ENCODE results near the gene MATK.

Gene MATK

GRCh38 chr19:3752492-3752891 lies 33.7 kb downstream of the MATK start:
- Histone ChIP-seq H3K9ac (ENCODE audit: low read depth, low read length) (no peak overlapping the region), H3K4me3 (ENCODE audit: low read depth, low read length) (no peak overlapping the region), H3K9me3 (ENCODE audit: control insufficient read depth, insufficient read depth, low read length) (no peaks in the 10 kb centered on the region), H3K36me3 (ENCODE audit: control insufficient read depth, insufficient read depth, low read length) (peaks cover 23% of the 10 kb centered on the region), H3K4me1 (ENCODE audit: control insufficient read depth, insufficient read depth, low read length) (no peaks in the 10 kb centered on the region), H3K27me3 (ENCODE audit: control insufficient read depth, insufficient read depth, low read length) (no peaks in the 10 kb centered on the region)

DNA sequence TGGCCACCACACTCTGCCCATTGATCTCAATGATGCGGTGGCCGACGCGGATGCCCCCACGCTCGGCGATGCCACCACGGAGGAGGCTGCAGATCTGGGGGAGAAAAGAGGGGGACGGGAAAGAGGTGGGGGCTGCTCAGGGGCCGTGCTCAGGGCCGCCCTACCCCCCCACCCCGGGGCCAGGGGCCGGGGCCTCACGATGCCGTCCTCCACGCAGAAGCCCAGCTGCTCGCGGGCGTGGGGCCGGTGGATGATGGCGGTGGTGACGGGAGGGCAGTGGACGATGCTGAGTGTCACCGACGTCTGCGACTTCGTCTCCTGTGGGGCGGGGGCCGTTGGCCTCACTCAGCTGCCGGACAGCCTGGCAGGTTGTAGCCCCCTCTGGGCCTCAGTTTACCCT lies 34.9 kb downstream of the MATK start:
- no peaks in the 10 kb centered on the region for H3K27me3 ChIP-seq (ENCODE audit: control insufficient read depth, insufficient read depth, low read length)
- no peaks in the 10 kb centered on the region for H3K9me3 ChIP-seq (ENCODE audit: control insufficient read depth, insufficient read depth, low read length)
- no peak overlapping the region for H3K9ac ChIP-seq (ENCODE audit: low read depth, low read length)
- H3K4me3 ChIP-seq (ENCODE audit: low read depth, low read length), result no peak overlapping the region
- peaks cover 23% of the 10 kb centered on the region for H3K36me3 ChIP-seq (ENCODE audit: control insufficient read depth, insufficient read depth, low read length)
- H3K4me1 ChIP-seq (ENCODE audit: control insufficient read depth, insufficient read depth, low read length), result no peaks in the 10 kb centered on the region

GRCh38 chr19:3750211-3750610 lies 36.0 kb downstream of the MATK start:
- H3K4me3 ChIP-seq (ENCODE audit: low read depth, low read length), result no peak overlapping the region
- no peak overlapping the region for H3K9ac ChIP-seq (ENCODE audit: low read depth, low read length)
- H3K36me3 ChIP-seq (ENCODE audit: control insufficient read depth, insufficient read depth, low read length), result peaks cover 23% of the 10 kb centered on the region
- H3K27me3 ChIP-seq (ENCODE audit: control insufficient read depth, insufficient read depth, low read length), result no peaks in the 10 kb centered on the region
- no peaks in the 10 kb centered on the region for H3K4me1 ChIP-seq (ENCODE audit: control insufficient read depth, insufficient read depth, low read length)
- H3K9me3 ChIP-seq (ENCODE audit: control insufficient read depth, insufficient read depth, low read length), result no peaks in the 10 kb centered on the region

- H3K4me1 ChIP-seq (ENCODE audit: control insufficient read depth, insufficient read depth, low read length), result no peaks in the 10 kb centered on the region
- H3K9me3 ChIP-seq (ENCODE audit: control insufficient read depth, insufficient read depth, low read length), result no peaks in the 10 kb centered on the region
- H3K27me3 ChIP-seq (ENCODE audit: control insufficient read depth, insufficient read depth, low read length), result no peaks in the 10 kb centered on the region
- H3K4me3 ChIP-seq (ENCODE audit: low read depth, low read length), result no peak overlapping the region
- no peak overlapping the region for H3K9ac ChIP-seq (ENCODE audit: low read depth, low read length)
- peaks cover 23% of the 10 kb centered on the region for H3K36me3 ChIP-seq (ENCODE audit: control insufficient read depth, insufficient read depth, low read length)
These were observed 37.2 kb downstream of the MATK start for GRCh38 chr19:3748965-3749364.

DNA sequence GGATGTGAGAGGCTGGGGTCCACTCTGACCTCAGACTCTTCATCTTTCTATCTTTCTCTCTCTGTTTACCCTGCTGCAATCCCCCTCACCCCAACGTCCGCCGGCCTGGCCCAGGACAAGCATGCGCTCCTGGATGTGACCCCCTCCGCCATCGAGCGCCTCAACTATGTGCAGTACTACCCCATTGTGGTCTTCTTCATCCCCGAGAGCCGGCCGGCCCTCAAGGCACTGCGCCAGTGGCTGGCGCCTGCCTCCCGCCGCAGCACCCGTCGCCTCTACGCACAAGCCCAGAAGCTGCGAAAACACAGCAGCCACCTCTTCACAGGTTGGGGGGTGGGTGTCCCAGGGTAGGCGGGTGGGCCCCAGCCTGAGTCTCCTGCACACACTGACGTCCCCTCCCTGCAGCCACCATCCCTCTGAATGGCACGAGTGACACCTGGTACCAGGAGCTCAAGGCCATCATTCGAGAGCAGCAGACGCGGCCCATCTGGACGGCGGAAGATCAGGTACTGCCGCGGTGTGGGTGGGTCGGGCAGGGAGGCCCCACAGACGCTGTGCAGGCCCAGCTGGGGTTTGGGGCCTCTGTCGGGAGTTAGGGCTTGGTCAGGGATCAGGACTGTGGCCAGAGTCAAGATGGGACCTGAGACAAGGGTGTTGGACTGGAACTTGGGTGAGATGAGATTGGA lies 39.7 kb downstream of the MATK start:
- no peak overlapping the region for H3K4me3 ChIP-seq (ENCODE audit: low read depth, low read length)
- peaks cover 20% of the 10 kb centered on the region for H3K36me3 ChIP-seq (ENCODE audit: control insufficient read depth, insufficient read depth, low read length)
- no peak overlapping the region for H3K9ac ChIP-seq (ENCODE audit: low read depth, low read length)
- no peaks in the 10 kb centered on the region for H3K9me3 ChIP-seq (ENCODE audit: control insufficient read depth, insufficient read depth, low read length)
- H3K27me3 ChIP-seq (ENCODE audit: control insufficient read depth, insufficient read depth, low read length), result no peaks in the 10 kb centered on the region
- H3K4me1 ChIP-seq (ENCODE audit: control insufficient read depth, insufficient read depth, low read length), result no peaks in the 10 kb centered on the region

DNA sequence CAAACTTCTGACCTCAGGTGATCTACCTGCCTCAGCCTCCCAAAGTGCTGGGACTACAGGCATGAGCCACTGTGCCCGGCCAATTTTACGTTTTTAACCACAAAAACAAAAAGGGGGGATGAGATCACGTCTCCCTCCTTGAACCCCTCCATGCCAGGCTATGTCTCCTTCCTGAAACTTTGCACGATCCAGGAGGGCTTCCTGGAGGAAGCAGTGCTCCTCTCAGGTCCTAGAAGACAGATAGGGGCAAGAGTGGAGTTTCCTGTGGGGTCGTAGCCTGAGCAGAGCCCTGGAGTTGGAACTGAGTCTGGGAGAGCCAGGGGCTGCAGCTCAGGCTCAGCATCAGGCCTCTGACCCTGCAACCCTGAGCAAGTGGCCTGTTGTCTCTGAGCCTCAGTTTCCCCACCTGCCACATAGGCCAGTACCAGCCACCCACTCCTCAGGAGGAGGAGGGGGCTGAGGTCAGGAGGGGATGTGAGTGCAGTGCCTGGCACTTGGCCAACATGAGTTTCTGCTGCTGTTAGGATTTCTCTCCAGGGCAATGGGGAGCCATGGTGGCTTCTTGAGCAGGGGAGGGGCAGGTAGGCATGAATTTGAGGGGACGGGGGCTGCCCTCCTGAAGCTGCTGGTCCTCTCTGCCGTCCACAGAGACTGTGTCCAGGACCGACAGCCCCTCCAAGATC lies 40.7 kb downstream of the MATK start:
- no peak overlapping the region for H3K4me3 ChIP-seq (ENCODE audit: low read depth, low read length)
- H3K36me3 ChIP-seq (ENCODE audit: control insufficient read depth, insufficient read depth, low read length), result peaks cover 14% of the 10 kb centered on the region
- H3K9me3 ChIP-seq (ENCODE audit: control insufficient read depth, insufficient read depth, low read length), result no peaks in the 10 kb centered on the region
- H3K9ac ChIP-seq (ENCODE audit: low read depth, low read length), result no peak overlapping the region
- no peaks in the 10 kb centered on the region for H3K4me1 ChIP-seq (ENCODE audit: control insufficient read depth, insufficient read depth, low read length)
- H3K27me3 ChIP-seq (ENCODE audit: control insufficient read depth, insufficient read depth, low read length), result no peaks in the 10 kb centered on the region

GRCh38 chr19:3743486-3743885 lies 42.7 kb downstream of the MATK start:
- Histone ChIP-seq H3K27me3 (ENCODE audit: control insufficient read depth, insufficient read depth, low read length) (no peaks in the 10 kb centered on the region), H3K36me3 (ENCODE audit: control insufficient read depth, insufficient read depth, low read length) (peaks cover 10% of the 10 kb centered on the region), H3K9me3 (ENCODE audit: control insufficient read depth, insufficient read depth, low read length) (no peaks in the 10 kb centered on the region), H3K9ac (ENCODE audit: low read depth, low read length) (no peak overlapping the region), H3K4me3 (ENCODE audit: low read depth, low read length) (no peak overlapping the region), H3K4me1 (ENCODE audit: control insufficient read depth, insufficient read depth, low read length) (no peaks in the 10 kb centered on the region)

- no peak overlapping the region for H3K9ac ChIP-seq (ENCODE audit: low read depth, low read length)
- no peaks in the 10 kb centered on the region for H3K27me3 ChIP-seq (ENCODE audit: control insufficient read depth, insufficient read depth, low read length)
- no peaks in the 10 kb centered on the region for H3K4me1 ChIP-seq (ENCODE audit: control insufficient read depth, insufficient read depth, low read length)
These were observed 45.8 kb downstream of the MATK start for GRCh38 chr19:3740431-3740830.

GRCh38 chr19:3738477-3739220 lies 47.5 kb downstream of the MATK start:
- H3K9me3 ChIP-seq (ENCODE audit: control insufficient read depth, insufficient read depth, low read length), result no peaks in the 10 kb centered on the region
- H3K36me3 ChIP-seq (ENCODE audit: control insufficient read depth, insufficient read depth, low read length), result peaks cover 38% of the 10 kb centered on the region
- no peaks in the 10 kb centered on the region for H3K27me3 ChIP-seq (ENCODE audit: control insufficient read depth, insufficient read depth, low read length)
- no peak overlapping the region for H3K4me3 ChIP-seq (ENCODE audit: low read depth, low read length)
- H3K9ac ChIP-seq (ENCODE audit: low read depth, low read length), result no peak overlapping the region
- no peaks in the 10 kb centered on the region for H3K4me1 ChIP-seq (ENCODE audit: control insufficient read depth, insufficient read depth, low read length)

More at GRCh38 chr19:3740431-3740830, 45.8 kb downstream of the MATK start:
- Histone ChIP-seq H3K9me3 (ENCODE audit: control insufficient read depth, insufficient read depth, low read length) (no peaks in the 10 kb centered on the region), H3K36me3 (ENCODE audit: control insufficient read depth, insufficient read depth, low read length) (peaks cover 35% of the 10 kb centered on the region), H3K4me3 (ENCODE audit: low read depth, low read length) (no peak overlapping the region)

DNA sequence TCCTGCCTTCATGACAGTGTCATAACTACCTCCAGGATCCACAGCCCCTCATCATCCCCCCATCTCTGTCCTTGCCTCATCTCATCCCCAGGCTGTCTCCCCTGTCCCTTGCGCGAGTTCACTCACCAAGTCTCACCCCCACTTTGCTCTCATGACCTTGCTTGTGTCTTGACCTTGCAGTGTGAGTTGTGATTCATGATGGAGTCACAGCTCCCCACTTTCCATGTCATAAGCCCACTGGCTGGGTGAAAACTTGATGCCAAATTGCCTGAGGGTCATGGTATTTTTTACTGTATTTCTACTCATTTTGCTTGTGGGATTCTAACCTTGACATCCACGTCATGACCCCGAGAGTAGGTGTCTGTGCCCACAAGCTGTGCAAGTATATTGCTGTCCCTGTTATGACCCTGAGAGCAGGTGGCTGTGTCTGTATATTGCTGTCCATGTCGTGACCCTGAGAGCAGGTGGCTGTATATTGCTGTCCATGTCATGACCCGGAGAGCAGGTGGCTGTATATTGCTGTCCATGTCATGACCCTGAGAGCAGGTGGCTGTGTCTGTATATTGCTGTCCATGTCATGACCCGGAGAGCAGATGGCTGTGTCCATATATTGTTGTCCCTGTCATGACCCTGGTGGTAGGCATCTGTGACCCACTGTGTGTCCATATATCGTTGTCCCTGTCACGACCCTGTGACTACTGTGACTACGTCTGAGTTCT lies 48.5 kb downstream of the MATK start:
- Histone ChIP-seq H3K4me1 (ENCODE audit: control insufficient read depth, insufficient read depth, low read length) (no peaks in the 10 kb centered on the region), H3K36me3 (ENCODE audit: control insufficient read depth, insufficient read depth, low read length) (peaks cover 43% of the 10 kb centered on the region), H3K9me3 (ENCODE audit: control insufficient read depth, insufficient read depth, low read length) (no peaks in the 10 kb centered on the region), H3K4me3 (ENCODE audit: low read depth, low read length) (no peak overlapping the region), H3K27me3 (ENCODE audit: control insufficient read depth, insufficient read depth, low read length) (no peaks in the 10 kb centered on the region), H3K9ac (ENCODE audit: low read depth, low read length) (no peak overlapping the region)

DNA sequence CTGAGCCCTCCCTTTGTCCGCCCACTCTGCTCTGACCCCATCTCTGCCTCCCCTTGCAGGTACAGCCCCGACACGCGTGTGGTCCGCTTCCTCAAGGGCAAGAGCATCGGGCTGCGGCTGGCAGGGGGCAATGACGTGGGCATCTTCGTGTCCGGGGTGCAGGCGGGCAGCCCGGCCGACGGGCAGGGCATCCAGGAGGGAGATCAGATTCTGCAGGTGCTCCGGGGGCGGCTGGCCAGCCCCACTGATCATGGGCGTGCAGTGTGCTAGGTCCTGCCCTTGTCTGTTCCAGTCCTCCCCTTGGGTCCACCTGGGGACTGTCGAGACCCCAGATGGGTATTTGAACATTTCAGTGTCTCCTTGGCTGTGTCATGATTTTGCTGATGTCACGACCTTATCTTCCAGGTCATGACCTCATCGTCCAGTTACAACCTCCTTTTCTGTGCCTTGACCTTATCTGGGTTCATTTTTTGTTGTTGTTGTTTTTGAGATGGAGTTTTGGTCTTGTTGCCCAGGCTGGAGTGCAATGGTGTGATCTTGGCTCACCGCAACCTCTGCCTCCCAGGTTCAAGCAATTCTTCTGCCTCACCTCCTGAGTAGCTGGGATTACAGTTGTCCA lies 50.0 kb downstream of the MATK start:
- H3K9me3 ChIP-seq (ENCODE audit: control insufficient read depth, insufficient read depth, low read length), result no peaks in the 10 kb centered on the region
- no peak overlapping the region for H3K9ac ChIP-seq (ENCODE audit: low read depth, low read length)
- no peaks in the 10 kb centered on the region for H3K4me1 ChIP-seq (ENCODE audit: control insufficient read depth, insufficient read depth, low read length)
- peaks cover 48% of the 10 kb centered on the region for H3K36me3 ChIP-seq (ENCODE audit: control insufficient read depth, insufficient read depth, low read length)
- no peak overlapping the region for H3K4me3 ChIP-seq (ENCODE audit: low read depth, low read length)
- no peaks in the 10 kb centered on the region for H3K27me3 ChIP-seq (ENCODE audit: control insufficient read depth, insufficient read depth, low read length)

Data from iPS-15b (cell line).